NCI-H510A treated with DMSO at 0.1 percent for 48 hours (cell line): Measurements from ENCODE around the gene MIEF2.
A peak's percentile ranks its signal among the peaks of the same experiment; 100 is the strongest.

Experiments
- DNase-seq: peaks from one replicate; lab custom pipeline; 2025; lab: John Stamatoyannopoulos, UW

Gene MIEF2

DNA sequence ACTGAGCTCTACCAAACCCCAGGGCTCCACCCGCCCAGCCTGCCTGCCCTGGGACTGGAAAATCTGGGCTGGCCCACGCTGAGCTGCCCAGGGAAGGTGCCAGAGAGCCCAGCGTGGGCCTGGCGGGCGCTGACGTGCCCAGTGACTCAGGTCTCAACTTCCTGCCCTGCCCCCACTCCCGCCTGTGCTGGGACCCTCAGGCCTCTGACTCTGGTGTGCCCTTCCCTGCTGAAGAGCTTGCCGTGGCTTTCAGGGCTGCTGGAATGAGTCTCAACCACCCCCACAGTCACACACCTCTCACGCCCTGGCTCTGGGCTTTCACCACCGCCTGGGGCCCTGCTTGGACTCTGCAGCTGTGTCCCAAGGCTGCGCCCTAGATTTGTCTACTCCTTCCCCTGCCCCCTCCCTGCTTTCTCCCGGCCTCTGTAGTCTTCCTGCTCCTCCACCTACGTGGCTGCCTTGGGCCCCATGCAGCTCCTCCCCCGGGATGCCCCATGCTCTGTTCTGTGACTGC lies 24.7 kb upstream of the MIEF2 start:
- DNase-seq: no peak

DNA sequence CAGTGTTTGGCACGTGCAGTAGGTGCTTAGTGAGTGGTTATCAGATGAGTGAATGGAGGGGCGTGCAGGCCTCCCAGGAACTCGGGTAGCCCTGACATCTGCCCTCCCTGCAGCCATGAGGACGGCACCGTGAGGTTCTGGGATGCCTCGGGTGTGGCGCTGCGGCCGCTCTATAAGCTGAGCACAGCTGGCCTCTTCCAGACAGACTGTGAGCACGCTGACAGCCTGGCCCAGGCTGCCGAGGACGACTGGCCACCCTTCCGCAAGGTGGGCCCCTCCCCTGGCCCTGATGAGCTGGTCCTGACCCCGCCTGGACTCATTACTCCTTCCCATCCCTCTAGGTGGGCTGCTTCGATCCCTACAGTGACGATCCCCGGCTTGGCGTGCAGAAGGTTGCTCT lies 24.0 kb upstream of the MIEF2 start:
- DNase-seq: no peak

DNA sequence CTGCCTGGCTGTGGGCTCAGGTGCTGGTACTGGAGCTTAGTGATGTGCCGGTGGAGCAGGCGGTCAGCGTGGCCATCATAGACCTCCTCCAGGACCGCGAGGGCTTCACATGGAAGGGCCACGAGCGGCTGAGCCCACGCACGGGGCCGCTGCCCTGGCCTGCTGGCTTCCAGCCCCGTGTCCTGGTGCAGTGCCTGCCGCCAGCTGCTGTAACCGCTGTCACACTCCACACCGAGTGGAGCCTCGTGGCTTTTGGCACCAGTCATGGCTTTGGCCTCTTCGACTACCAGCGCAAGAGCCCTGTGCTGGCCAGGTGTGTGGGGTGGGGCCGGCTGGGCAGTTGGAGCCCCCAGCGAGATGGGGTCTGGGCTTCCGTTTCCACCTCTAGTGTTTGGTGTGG lies 23.0 kb upstream of the MIEF2 start:
- DNase-seq: no peak

DNA sequence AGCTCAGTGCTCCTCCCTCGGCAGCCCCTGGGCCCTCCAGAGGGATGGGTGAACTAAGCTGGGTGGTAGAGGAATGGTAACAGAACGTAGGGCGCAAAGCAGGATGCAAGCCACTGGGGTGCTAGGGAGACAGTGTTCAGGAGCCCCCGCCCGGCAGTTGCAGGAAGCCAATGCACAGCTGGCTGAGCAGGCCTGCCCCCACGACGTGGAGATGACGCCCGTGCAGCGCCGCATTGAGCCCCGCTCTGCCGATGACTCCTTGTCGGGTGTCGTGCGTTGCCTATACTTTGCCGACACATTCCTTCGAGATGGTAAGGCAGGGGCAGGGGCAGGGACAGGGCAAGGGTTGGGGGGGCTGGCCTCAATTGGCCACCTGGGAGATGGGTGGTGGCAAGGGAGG lies 22.2 kb upstream of the MIEF2 start:
- no peak for DNase-seq

DNA sequence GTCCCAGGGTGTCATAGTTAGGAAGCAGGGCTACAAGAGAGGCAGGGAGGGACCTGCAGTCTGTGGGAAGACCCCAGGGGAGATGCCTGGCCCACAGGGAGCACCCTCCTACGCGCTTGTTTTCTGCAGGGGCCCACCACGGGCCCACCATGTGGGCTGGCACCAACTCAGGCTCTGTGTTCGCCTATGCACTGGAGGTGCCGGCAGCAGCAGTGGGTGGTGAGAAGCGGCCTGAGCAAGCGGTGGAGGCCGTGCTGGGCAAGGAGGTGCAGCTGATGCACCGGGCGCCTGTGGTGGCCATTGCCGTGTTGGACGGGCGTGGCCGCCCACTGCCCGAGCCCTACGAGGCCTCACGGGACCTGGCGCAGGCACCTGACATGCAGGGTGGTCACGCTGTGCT lies 20.0 kb upstream of the MIEF2 start:
- DNase-seq: no peak

DNA sequence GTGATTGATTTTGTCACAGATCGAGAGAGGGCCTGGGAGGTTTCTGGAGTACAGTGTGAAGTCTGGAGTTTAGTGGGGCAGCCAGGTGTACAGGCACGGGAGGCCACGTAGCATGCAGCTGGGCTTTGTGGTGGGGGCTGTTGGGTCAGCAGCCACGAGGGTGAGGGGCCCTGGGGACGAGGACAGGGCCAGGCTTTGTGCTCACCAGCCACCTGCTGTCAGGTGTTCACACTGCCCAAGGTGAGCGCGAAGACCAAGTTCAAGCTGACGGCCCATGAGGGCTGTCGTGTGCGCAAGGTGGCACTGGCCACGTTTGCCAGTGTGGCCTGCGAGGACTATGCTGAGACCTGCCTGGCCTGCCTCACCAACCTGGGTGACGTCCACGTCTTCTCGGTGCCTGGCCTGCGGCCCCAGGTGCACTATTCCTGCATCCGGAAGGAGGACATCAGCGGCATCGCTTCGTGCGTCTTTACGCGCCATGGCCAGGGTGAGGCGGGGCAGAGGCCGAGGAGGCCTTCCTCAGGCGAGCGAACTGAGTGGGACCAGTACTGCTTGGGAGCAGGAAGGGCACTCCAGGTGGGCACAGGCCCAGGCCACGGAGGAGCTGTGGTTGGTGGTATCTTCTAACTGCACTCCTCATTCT lies 19.1 kb upstream of the MIEF2 start:
- DNase-seq: no peak

DNA sequence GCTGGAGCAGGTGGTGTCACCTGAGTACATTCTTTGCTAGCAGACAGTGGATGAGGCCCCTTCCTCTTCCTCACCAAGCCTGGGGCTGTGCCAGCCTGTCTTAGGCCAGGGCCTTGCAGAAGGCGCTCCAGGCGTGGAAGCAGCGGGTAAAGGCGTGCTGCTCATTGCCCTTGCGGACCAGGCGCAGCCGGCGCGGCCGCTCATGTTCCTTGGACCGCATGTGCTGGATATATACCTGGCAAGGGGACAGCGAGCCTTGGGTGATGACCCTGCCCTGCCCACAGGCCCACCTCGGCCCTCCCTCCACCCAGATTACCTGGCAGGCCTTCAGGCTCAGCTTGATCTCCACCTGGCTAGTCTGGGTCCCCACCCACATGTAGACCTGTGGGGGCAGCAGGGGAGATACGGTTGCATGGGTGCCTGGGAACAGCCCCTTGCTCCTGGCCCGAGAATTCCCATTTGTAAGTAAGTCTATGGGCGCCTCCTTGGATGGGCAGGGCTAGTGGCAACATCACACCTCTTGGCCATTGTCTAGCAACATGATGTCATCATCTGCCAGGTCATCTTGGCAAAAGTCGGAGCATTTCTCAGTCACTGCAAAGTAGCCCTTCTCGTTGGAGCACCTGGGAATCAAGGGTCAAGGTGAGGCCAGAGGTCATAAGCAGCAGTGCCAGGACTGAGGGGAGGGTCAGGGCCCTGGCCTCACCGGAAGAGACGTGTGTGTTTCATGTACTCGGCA lies 15.3 kb upstream of the MIEF2 start:
- no peak for DNase-seq

DNA sequence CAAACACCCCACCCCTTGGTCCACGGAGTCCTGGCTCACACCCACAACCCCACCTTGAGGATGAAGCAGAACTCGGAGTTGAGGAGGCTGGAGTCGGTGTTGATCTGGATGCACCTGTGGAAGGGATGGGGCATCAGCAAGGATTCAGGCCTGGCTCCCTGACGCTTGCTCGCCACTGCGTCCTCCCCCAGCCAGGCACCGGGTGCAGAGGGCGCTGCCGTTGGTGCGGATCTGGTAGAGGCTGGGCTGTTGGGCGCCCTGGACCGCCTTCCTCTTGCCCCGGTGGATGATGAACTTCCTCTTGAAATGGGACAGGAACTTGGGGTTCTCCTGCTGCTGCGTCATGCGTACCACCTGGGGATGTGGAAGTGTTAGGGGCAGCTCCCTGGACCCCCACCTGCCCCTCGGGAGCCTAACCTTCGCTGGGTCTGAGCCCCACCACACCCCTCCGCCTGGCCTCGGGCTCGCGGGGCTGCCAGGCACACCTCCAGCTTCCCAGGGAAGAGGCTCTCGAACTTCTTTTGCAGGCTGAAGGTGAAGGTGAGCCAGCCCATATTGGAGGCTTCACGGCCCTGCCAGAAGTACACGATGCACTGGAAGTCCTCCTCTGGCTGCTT lies 14.2 kb upstream of the MIEF2 start:
- no peak for DNase-seq

DNA sequence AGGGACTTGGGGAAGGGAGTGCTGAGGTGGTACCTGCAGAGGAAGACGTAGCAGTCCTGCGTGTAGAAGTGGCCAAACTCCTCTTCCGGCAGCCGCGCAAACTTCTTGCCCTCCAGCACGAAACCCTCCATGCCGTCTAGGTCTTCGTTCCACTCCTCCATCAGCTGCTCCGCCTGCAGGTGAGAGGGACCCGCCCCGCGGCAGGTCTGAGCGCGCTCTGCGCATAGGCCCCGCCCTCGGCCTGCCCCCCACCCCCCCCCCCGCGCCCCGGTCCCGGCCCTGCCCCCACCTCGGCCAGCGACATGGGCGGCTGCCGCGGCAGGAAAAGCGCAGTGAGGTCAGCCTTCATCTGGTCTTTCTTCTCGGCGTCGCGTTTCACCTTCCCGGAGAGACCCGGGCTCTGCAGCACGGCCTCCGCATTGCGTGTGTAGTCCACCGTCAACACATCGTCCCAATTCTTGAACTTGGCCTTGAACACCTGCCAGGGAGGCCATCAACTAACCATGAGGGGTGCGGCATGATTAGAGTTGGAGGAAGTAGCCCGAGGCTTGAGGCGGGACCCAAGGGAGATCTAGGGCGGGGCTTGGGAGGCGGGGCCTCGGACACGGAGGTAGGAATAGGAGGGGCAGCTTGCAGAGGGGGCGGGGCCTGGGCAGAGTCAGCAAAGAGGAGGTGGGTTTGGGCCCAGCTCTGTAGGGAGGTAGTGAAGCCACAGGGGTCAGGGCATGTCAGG lies 13.4 kb upstream of the MIEF2 start:
- peak; percentile 79 for DNase-seq

DNA sequence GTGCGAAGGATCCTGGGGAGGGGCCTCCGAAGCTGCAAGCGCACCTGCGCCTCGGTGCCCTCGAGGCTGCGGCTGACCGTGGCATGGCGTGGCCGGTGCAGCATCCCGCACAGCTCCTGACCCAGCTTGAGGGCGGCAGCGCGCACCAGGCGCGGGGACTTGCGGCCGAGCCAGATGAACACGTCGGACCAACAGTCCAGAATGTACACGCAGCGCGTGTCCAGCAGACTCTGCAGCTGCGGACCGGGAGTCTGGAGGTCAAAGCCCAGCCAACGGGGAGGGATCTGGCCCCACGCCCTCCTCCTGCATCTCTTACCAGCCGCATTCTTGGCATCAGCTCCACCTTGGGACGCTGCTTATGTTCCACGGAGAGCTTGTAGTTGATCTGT lies 12.9 kb upstream of the MIEF2 start:
- DNase-seq: no peak

DNA sequence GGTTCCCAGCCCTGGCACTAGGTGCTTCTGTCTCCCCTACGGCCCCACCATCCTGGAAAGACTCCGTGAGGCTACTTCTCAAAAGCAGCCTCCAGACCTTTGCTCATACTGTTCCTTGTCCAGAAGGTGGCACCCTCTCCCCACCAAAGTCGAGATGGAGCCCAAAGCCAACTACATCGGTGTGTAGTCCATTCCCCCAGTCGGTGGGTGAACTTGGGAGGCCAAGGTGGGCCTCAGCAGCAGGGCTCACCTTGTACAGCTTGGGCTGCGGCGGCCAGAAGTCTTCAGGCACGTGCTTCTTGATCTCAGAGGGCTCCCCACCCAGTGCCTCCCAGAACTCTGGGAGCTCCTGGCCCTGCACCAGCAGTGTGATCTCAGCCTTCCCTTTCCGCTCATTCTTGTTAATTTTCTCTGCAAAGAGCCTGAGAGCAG lies 12.1 kb upstream of the MIEF2 start:
- peak; percentile 62 for DNase-seq

DNA sequence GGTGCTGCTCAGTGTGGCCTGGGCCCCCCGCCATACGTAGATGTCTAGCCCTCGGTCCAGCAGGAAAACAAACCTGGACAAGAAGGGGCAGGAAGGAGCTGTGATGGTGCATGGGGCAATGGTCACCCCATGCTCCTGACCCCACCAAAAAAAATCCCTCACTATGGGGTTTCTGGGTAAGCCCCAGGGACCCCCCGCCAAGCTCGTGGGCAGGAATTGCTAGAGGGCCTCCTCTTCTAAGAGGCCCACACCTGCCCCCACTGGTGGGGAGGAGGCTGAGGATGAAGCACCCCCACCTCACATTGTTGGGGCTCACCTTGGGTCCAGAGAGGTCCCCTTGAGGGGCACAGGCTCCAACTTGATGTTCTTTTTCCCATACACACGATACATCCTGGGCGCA lies 11.7 kb upstream of the MIEF2 start:
- no peak for DNase-seq

DNA sequence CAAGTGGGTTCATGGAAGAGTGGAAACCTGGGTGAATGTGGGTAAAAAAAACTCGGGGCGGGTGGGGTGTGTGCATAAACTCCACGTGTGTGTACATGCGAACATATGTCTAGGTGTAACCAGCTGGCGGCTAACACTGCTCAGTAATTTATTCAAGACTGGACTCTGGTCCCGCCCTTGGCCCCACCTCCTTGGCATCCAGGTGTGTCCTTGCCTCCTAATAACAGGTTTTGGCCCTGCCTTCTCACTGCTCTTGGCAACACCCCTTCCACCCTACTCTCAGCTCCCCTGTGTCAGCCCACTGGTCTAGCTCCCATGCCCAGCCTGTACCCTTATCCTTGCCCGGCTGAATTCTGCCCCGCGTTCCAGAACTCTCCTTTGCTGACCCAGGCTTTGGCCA lies 10.2 kb upstream of the MIEF2 start:
- DNase-seq: peak; percentile 60

DNA sequence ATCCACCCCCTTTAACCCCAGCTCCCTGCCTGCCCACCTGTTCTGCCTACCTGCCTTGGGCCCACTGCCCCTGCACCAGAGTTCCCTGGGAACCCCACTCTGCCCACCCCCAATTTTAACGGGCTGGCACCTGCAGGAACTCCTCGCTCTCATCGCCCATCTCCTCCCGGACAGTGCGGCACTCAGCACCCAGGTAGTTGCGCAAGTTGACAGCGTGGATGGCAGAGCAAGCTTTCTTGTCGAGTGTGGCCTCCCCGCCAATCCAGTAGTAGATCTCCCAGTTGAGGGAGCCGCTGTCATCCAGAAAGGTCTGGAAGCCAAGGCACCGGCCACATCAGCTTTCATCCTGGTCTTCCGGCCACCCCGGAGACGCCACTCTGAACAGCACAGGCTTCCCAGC lies 9.8 kb upstream of the MIEF2 start:
- DNase-seq: no peak

DNA sequence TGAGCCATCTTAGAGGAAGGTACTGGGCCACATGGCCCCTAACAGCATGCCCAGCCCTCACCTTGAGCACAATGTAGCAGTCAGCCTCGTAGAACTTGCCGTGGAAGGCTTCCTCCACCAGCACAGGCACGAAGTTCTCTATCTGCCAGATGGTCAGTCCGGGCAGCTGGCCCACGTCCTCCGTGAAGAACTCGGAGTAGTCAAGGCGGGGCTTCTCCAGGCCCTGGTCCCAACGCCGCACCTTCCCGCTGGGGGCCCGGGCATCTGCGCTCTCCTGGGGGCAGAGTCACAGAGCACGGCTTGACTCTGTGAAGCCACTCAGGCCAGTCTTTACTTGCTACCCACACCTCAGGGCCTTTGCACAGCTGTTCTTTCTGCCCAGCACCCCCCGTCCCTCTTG lies 9.3 kb upstream of the MIEF2 start:
- no peak for DNase-seq

DNA sequence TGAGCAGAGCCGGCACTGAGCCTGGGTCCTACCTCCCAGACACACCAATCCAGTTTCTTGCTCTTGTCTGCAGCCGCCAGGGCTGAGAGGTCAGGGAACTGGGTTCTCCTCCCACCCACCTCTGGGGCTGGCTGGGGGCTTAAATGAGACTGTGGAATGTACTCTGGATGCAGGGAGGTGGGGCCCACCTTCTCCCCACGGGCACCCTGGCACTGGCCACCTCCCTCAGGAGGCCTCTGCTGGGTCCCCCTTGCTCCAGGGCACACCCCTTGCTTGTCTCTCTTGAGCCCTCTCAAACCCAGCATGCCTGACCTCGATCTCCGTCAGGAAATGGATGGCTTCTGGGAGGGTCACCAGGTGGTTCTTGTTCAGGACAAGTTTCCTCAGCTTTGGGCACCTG lies 8.3 kb upstream of the MIEF2 start:
- no peak for DNase-seq

DNA sequence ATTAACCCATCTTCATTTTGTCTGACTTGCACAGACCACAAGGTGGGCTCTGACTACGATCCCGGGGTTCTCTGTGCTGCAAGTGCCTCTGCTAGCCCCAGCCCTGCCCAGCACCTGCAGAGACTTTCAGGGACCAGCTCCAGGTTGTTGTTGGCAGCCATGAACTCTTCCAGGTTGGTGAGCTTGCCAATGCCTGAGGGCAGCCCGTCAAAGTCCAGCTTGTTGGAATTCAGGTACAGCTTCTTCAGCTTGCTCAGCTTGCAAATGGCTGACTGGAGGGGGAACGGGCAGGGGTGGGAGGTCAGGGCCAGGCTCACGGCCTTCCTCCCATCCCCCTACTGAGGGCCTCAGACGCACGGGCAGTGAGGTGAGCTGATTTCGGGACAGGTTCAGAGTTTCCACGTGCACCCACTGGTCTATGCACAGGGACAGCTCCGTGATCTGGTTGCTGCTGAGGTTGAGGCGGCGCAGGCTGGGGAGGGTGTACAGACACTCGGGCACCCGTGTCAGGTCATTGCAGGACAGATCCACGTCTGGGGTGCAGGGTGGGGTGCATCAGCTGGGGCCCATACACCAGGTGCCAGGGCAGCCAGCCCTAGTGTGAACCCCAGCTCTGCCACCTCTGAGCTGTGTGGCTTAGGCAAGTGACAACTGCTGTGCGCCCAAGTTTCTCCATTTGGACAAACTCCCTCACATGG lies 7.1 kb upstream of the MIEF2 start:
- no peak for DNase-seq

DNA sequence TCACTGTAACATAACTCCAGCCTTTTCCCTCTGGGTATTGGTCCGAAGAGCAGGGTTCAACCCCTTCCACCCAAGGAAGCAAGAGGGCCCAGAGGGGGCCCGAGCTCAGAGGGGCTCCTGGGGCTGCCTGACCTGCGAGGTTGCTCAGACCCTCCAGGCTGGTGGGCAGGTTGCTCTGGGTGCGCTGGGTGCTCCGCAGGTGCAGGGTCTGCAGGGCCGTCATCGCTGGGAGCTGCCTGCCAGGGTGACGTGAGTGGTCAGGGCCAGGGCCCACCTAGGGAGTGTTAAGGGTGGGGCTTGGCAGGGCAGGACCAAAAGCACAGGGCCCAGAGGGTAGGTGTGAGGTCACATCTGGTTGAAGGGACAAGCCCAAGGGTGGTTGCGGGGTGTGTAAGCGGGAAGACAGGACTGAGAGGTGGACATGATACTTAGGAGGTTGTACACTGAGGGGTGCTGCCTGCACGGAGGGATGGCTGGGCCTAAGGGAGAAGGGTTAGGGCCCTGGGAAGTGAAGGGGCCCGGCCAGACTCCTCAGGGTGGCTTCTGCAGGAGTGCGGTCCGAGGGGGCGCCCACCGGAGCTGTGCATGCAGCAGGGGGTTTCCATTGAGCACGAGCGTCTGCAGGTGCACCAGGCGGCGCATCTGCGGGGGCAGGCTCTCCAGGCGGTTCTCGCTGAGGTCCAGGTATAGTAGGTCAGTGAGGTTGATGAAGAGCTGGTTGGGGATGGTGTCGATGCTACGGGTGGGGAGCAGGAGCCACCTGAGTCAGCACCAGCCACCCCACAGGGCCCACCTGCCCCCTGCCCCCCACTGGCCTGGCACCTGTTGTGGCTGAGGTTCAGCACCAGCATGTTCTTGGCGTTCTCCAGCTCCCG lies 6.3 kb upstream of the MIEF2 start:
- DNase-seq: no peak

DNA sequence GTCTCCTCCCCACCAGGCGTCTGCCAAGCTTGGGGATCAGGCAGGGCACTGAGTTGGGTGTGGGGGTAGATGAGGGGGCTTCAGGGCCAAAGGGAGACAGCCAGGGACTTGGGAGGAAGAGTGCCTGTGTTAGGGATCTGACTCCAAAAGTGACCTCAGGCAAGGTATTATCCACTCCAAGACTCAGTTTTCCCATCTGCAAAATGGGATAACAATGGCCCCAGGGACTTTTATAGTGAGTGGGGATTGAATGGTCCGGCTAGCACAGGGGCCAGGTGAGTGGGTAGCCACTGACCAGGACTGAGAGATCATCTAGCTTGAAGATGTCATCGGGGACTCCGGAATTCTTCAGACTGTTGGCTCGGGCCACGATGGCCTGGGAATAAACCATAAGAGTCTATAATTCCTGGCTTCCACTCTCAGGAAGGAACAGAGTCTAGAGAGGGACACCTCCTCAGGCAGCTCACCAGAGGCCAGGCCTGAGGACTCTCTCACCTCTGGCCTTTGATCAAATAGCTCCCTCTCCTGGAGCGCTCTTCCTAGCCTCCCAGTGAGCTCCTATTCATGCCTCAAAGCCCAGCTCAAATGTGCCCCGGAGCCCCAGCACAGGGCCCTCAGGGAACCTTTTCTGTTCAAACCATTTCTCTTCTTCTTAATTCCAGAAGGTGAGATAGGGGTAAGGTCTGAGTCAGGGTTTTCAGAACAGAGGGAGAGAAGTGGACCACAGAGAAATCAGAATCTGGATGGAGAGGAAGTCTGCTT lies 5.4 kb upstream of the MIEF2 start:
- no peak for DNase-seq

DNA sequence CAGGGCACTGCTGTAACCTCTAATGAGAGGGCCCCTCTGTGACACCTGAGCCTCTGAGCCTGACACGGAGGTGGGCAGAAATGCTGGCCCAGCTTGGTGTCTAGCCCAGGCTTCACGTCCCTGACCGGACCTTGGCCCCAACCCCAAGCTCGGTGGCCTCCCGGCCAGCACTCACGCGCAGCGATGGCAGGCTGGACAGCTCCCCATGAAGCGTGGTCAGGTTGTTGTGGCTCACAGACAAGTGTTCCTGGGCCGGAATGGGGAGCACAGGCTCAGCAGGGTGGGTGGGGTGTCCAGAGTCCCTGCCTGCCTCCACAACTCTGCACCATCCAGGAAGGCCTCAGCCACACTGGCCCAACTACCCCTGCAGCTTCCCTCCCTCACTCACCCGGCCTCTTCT lies 4.1 kb upstream of the MIEF2 start:
- DNase-seq: no peak
